ENCODE results near the gene STK38.
"Not testable (repeated sequence)": the region's sequence is repeated elsewhere in the genome, so short reads cannot be mapped to it uniquely, and the experiment has no call there.

STK38 gene

GRCh38 chr6:36546920-36547645 is at the start of gene STK38:
TSS of gene STK38 (minus strand) at chr6:36547479. CDS start at chr6:36540202, 7,277 bp downstream.
- peak; percentile 97 for DNase-seq

GRCh38 chr6:36596356-36596755 is 49.1 kb upstream of the STK38 start:
- no peak for DNase-seq

GRCh38 chr6:36594816-36595643 is 47.8 kb upstream of the STK38 start:
- no peak for DNase-seq

- DNase-seq = peak; percentile 90
These were observed 46.9 kb upstream of the STK38 start, which contains the start of gene SRSF3 for GRCh38 chr6:36594029-36594815. TSS of gene SRSF3 (plus strand) at chr6:36594362. CDS start at chr6:36596763, 2,401 bp downstream.

- no peak for DNase-seq
These were observed 46.3 kb upstream of the STK38 start for GRCh38 chr6:36593569-36594028.

- DNase-seq = no peak
These were observed 45.0 kb upstream of the STK38 start for GRCh38 chr6:36592221-36592655.

GRCh38 chr6:36590237-36590636 is 43.0 kb upstream of the STK38 start:
- DNase-seq = no peak

- DNase-seq = not testable (repeated sequence)
These were observed 41.7 kb upstream of the STK38 start for GRCh38 chr6:36589025-36589400.

GRCh38 chr6:36586606-36587005 is 39.3 kb upstream of the STK38 start:
- DNase-seq = no peak

- no peak for DNase-seq
These were observed 34.4 kb upstream of the STK38 start for GRCh38 chr6:36581716-36582115.

- no peak for DNase-seq
These were observed 32.9 kb upstream of the STK38 start for GRCh38 chr6:36580184-36580526.

GRCh38 chr6:36578431-36578830 is 31.2 kb upstream of the STK38 start:
- DNase-seq = no peak

GRCh38 chr6:36578030-36578429 is 30.8 kb upstream of the STK38 start:
- no peak for DNase-seq

GRCh38 chr6:36577301-36577700 is 30.0 kb upstream of the STK38 start:
- no peak for DNase-seq

- no peak for DNase-seq
These were observed 29.3 kb upstream of the STK38 start for GRCh38 chr6:36576578-36576977.

- DNase-seq = no peak
These were observed 27.4 kb upstream of the STK38 start for GRCh38 chr6:36574679-36575078.

GRCh38 chr6:36572353-36573311 is 25.4 kb upstream of the STK38 start:
- not testable (repeated sequence) for DNase-seq

GRCh38 chr6:36571122-36572043 is 24.1 kb upstream of the STK38 start:
- no peak for DNase-seq

GRCh38 chr6:36570264-36570663 is 23.0 kb upstream of the STK38 start:
- no peak for DNase-seq

- DNase-seq = no peak
These were observed 19.2 kb upstream of the STK38 start for GRCh38 chr6:36566418-36566905.

- DNase-seq = no peak
These were observed 16.6 kb upstream of the STK38 start for GRCh38 chr6:36563928-36564284.
